Measurements from ENCODE around the gene APCDD1L.

- TF ChIP-seq CTCF (IDR thresholded peaks at IDR 0.05) (no peak), POLR2A (IDR thresholded peaks at IDR 0.05) (no peak)
Observed at GRCh38 chr20:58518387-58518786, 3.2 kb upstream of the APCDD1L start.

Measured in Peyer's patch (tissue), 4 donors.